Activated CD8-positive, alpha-beta T cell treated with anti-CD3 and anti-CD28 coated beads for 36 hours (primary cell): ENCODE measurements around the gene AURKAIP1. TPM values are rescaled to one million over a fixed set of nuclear protein-coding genes. Genes with fewer than 3 reads are reported as not detected.

ENCODE experiments used
- ATAC-seq: fragments of 200-7000 bp; cut with Tn5 transposase; one replicate; pipeline ENCODE4 v1.10.0; 2021; ENCODE audit warnings: mild to moderate bottlenecking, moderate library complexity
- CTCF ChIA-PET: fragments of 350-600 bp; sonication (Branson Sonifier 250); formaldehyde crosslinking; loops from one replicate; lab custom pipeline; 2021; ENCODE audit warnings: antibody characterized with exemption; lab: Charles Lee
- POLR2A ChIA-PET: fragments of 350-600 bp; sonication (Branson Sonifier 250); formaldehyde crosslinking; loops from one replicate; lab custom pipeline; 2021; ENCODE audit warnings: antibody characterized with exemption; lab: Charles Lee
- DNase-seq: peaks from one replicate; pipeline ENCODE4 v3.0.0-alpha.2; 2020
- H3K27ac Mint-ChIP-seq: one replicate; pipeline ENCODE4 v1.8.0; 2021; ENCODE audit warnings: mild to moderate bottlenecking, mixed read lengths
- H3K27me3 Mint-ChIP-seq: one replicate; pipeline ENCODE4 v1.8.0; 2021; ENCODE audit warnings: mixed read lengths
- H3K36me3 Mint-ChIP-seq: one replicate; pipeline ENCODE4 v1.8.0; 2021; ENCODE audit warnings: low read depth, mixed read lengths
- H3K4me1 Mint-ChIP-seq: one replicate; pipeline ENCODE4 v1.8.0; 2021; ENCODE audit warnings: low read depth, mixed read lengths
- H3K4me3 Mint-ChIP-seq: one replicate; pipeline ENCODE4 v1.8.0; 2021; ENCODE audit warnings: mild to moderate bottlenecking, moderate library complexity, mixed read lengths
- H3K9me3 Mint-ChIP-seq: one replicate; pipeline ENCODE4 v1.8.0; 2021; ENCODE audit warnings: mixed read lengths
- CTCF ChIP-seq: fragments of 200-600 bp; IDR thresholded peaks from one replicate; pipeline ENCODE4 v1.8.0; 2022; ENCODE audit warnings: antibody characterized with exemption, mild to moderate bottlenecking
- intact Hi-C: fragments of 100-400 bp; cut with micrococcal nuclease; formaldehyde crosslinking; loops from one replicate; pipeline ENCODE4 v1.10.0; 2022
- total RNA-seq, 2 experiments: library from RNA; stranded (reverse); gene quantifications; one replicate each; pipeline ENCODE4 v1.2.3, GENCODE V29; 2021

AURKAIP1 gene
- total RNA-seq, 2 experiments from 2014 or later, result 127 TPM

GRCh38 chr1:1367315-1367714 lies 7.7 kb downstream of the AURKAIP1 start:
- Mint-ChIP-seq H3K36me3 (no peaks in the 10 kb centered on the region), H3K9me3 (no peaks in the 10 kb centered on the region), H3K27me3 (no peaks in the 10 kb centered on the region), H3K4me3 (no peak overlapping the region), H3K27ac (no peak overlapping the region), H3K4me1 (peaks cover 16% of the 10 kb centered on the region)
- no peak for TF ChIP-seq CTCF
- ChIA-PET CTCF (no interaction called here), POLR2A (no interaction called here)
- DNase-seq (no peak), ATAC-seq (no peak)
- intact Hi-C loops, result no loop called here

- Mint-ChIP-seq H3K27me3 (no peaks in the 10 kb centered on the region), H3K4me1 (peaks cover 10% of the 10 kb centered on the region), H3K36me3 (no peaks in the 10 kb centered on the region), H3K4me3 (no peak overlapping the region), H3K27ac (no peak overlapping the region), H3K9me3 (no peaks in the 10 kb centered on the region)
- ATAC-seq (no peak), DNase-seq (no peak)
- POLR2A ChIA-PET, result no interaction called here
- intact Hi-C loops, result no loop called here
- CTCF ChIA-PET, result no interaction called here
- TF ChIP-seq CTCF, result no peak
Observed at GRCh38 chr1:1366699-1367066, 8.3 kb downstream of the AURKAIP1 start.

- no peak for TF ChIP-seq CTCF
- CTCF ChIA-PET, result no interaction called here
- Mint-ChIP-seq H3K27me3 (no peaks in the 10 kb centered on the region), H3K36me3 (no peaks in the 10 kb centered on the region), H3K27ac (no peak overlapping the region), H3K4me3 (no peak overlapping the region), H3K4me1 (peaks cover 4% of the 10 kb centered on the region), H3K9me3 (no peaks in the 10 kb centered on the region)
- POLR2A ChIA-PET, result interaction anchor here (0.6 kb wide), 1 partner anchor 89 kb away, joined by 3 read pairs; no protein-coding TSS in a partner anchor
- no peak for ATAC-seq
- intact Hi-C loops, result no loop called here
- DNase-seq, result no peak
Observed at GRCh38 chr1:1365875-1366698, 8.9 kb downstream of the AURKAIP1 start.

GRCh38 chr1:1364266-1364665 lies 10.7 kb downstream of the AURKAIP1 start:
- H3K36me3 Mint-ChIP-seq, result no peaks in the 10 kb centered on the region
- intact Hi-C loops, result no loop called here
- DNase-seq (no peak), ATAC-seq (no peak)
- ChIA-PET CTCF (no interaction called here), POLR2A (no interaction called here)
- H3K4me3 Mint-ChIP-seq, result no peak overlapping the region
- no peaks in the 10 kb centered on the region for H3K27me3 Mint-ChIP-seq
- peaks cover 2% of the 10 kb centered on the region for H3K4me1 Mint-ChIP-seq
- no peak overlapping the region for H3K27ac Mint-ChIP-seq
- H3K9me3 Mint-ChIP-seq, result no peaks in the 10 kb centered on the region
- no peak for TF ChIP-seq CTCF

- no peak for DNase-seq
- ATAC-seq, result no peak
- peaks cover 16% of the 10 kb centered on the region for H3K4me1 Mint-ChIP-seq
- H3K4me3 Mint-ChIP-seq, result no peak overlapping the region
- no peaks in the 10 kb centered on the region for H3K9me3 Mint-ChIP-seq
- ChIA-PET POLR2A (no interaction called here), CTCF (no interaction called here)
- no peak overlapping the region for H3K27ac Mint-ChIP-seq
- TF ChIP-seq CTCF, result no peak
- H3K27me3 Mint-ChIP-seq, result no peaks in the 10 kb centered on the region
- H3K36me3 Mint-ChIP-seq, result no peaks in the 10 kb centered on the region
- intact Hi-C loops, result no loop called here
Observed at GRCh38 chr1:1361982-1362423, 13.0 kb downstream of the AURKAIP1 start.
